Fibroblast of skin of scalp (primary cell): ENCODE results near the gene ABHD10.

Experiments used
- DNase-seq: peaks from one replicate; pipeline ENCODE4 v3.0.0-alpha.2; 2013

ABHD10 gene

GRCh38 chr3:112001526-112001925 is 22.7 kb downstream of the ABHD10 start:
- no peak for DNase-seq

- DNase-seq = no peak
These were observed 23.5 kb downstream of the ABHD10 start for GRCh38 chr3:112002096-112002971.

GRCh38 chr3:112003321-112004080 is 24.7 kb downstream of the ABHD10 start:
- no peak for DNase-seq

- no peak for DNase-seq
These were observed 25.4 kb downstream of the ABHD10 start for GRCh38 chr3:112004187-112004586.

- DNase-seq = no peak
These were observed 25.8 kb downstream of the ABHD10 start for GRCh38 chr3:112004669-112005068.

GRCh38 chr3:112005091-112005672 is 26.4 kb downstream of the ABHD10 start:
- peak; percentile 17 for DNase-seq

- DNase-seq = peak; percentile 77
These were observed 28.8 kb downstream of the ABHD10 start for GRCh38 chr3:112007633-112008032.

- DNase-seq = no peak
These were observed 30.8 kb downstream of the ABHD10 start for GRCh38 chr3:112009670-112010069.

- peak; percentile 16 for DNase-seq
These were observed 31.8 kb downstream of the ABHD10 start for GRCh38 chr3:112010636-112011035.

GRCh38 chr3:112011376-112011940 is 32.6 kb downstream of the ABHD10 start:
- no peak for DNase-seq

GRCh38 chr3:112012205-112012992 is 33.6 kb downstream of the ABHD10 start:
- DNase-seq = peak; percentile 23

GRCh38 chr3:112013058-112013783 is 34.4 kb downstream of the ABHD10 start:
- peak; percentile 75 for DNase-seq

- DNase-seq = no peak
These were observed 34.9 kb downstream of the ABHD10 start for GRCh38 chr3:112013784-112014143.

- no peak for DNase-seq
These were observed 38.3 kb downstream of the ABHD10 start for GRCh38 chr3:112017091-112017490.

GRCh38 chr3:112018712-112019111 is 39.9 kb downstream of the ABHD10 start:
- no peak for DNase-seq

- DNase-seq = no peak
These were observed 40.9 kb downstream of the ABHD10 start for GRCh38 chr3:112019716-112020115.

GRCh38 chr3:112020674-112021085 is 41.9 kb downstream of the ABHD10 start:
- DNase-seq = no peak

- no peak for DNase-seq
These were observed 48.3 kb downstream of the ABHD10 start for GRCh38 chr3:112027142-112027541.

GRCh38 chr3:112027826-112028225 is 49.0 kb downstream of the ABHD10 start:
- DNase-seq = no peak

GRCh38 chr3:112030901-112031300 is 52.1 kb downstream of the ABHD10 start:
- DNase-seq = no peak

GRCh38 chr3:112032098-112032731 is 53.4 kb downstream of the ABHD10 start:
- DNase-seq = no peak
